Activated naive CD8-positive, alpha-beta T cell (primary cell): ENCODE results near the gene DOCK3.
"Not testable (repeated sequence)": the region's sequence is repeated elsewhere in the genome, so short reads cannot be mapped to it uniquely, and the experiment has no call there.

ENCODE experiments used
- H3K27ac Mint-ChIP-seq: one replicate; pipeline ENCODE4 v1.8.0; 2021; ENCODE audit warnings: mixed read lengths
- H3K27me3 Mint-ChIP-seq: one replicate; pipeline ENCODE4 v1.8.0; 2021; ENCODE audit warnings: mixed read lengths
- H3K36me3 Mint-ChIP-seq: one replicate; pipeline ENCODE4 v1.8.0; 2021; ENCODE audit warnings: mixed read lengths
- H3K4me1 Mint-ChIP-seq: one replicate; pipeline ENCODE4 v1.8.0; 2021; ENCODE audit warnings: low read depth, mixed read lengths
- H3K4me3 Mint-ChIP-seq: one replicate; pipeline ENCODE4 v1.8.0; 2021; ENCODE audit warnings: mild to moderate bottlenecking, mixed read lengths
- H3K9me3 Mint-ChIP-seq: one replicate; pipeline ENCODE4 v1.8.0; 2021; ENCODE audit warnings: low read depth, mixed read lengths

DOCK3 gene

GRCh38 chr3:51382947-51383578 lies 708.3 kb downstream of the DOCK3 start:
- Mint-ChIP-seq H3K4me1 (peaks cover 39% of the 10 kb centered on the region), H3K9me3 (no peaks in the 10 kb centered on the region), H3K27ac (peak overlapping the region; percentile 99), H3K4me3 (peak overlapping the region; percentile 99), H3K27me3 (no peaks in the 10 kb centered on the region), H3K36me3 (peaks cover 12% of the 10 kb centered on the region)

GRCh38 chr3:51384055-51384725 lies 709.5 kb downstream of the DOCK3 start:
- Mint-ChIP-seq H3K36me3 (peaks cover 12% of the 10 kb centered on the region), H3K4me1 (peaks cover 42% of the 10 kb centered on the region), H3K4me3 (peak overlapping the region; percentile 99), H3K27me3 (no peaks in the 10 kb centered on the region), H3K27ac (peak overlapping the region; percentile 99), H3K9me3 (no peaks in the 10 kb centered on the region)

GRCh38 chr3:51384726-51385473 lies 710.2 kb downstream of the DOCK3 start, which contains the start of gene MANF:
MANF (plus strand) TSS chr3:51385291; CDS start chr3:51385343, 52 bp downstream.
- Mint-ChIP-seq H3K9me3 (no peaks in the 10 kb centered on the region), H3K4me1 (peaks cover 45% of the 10 kb centered on the region), H3K36me3 (peaks cover 12% of the 10 kb centered on the region), H3K27ac (peak within 1 kb of the TSS; percentile 99), H3K4me3 (peak within 1 kb of the TSS; percentile 99), H3K27me3 (no peaks in the 10 kb centered on the region)

DNA sequence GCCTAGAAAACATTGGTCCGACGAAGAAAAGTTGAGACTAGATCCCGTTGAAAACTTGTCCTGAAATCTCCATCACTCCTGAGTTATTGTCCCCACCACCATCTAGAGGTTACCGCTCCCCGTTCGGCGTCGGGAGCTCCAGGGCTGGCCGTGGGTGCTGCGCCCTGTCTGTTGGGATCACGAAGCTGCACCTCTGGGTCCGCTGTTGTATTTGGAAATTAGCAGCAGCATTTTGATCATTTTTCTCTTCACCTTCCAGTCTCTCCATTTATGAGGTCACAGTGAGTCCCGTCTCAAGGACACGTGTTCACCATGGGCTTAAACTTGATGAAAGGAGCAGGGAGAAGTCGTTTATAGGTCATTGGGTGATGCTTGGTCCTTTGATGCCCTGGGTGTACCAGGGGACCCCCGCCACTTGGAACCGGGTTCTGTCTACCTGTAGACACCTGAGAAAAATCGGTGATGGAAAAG lies 710.9 kb downstream of the DOCK3 start:
- H3K27me3 Mint-ChIP-seq: no peaks in the 10 kb centered on the region
- H3K9me3 Mint-ChIP-seq: no peaks in the 10 kb centered on the region
- peak overlapping the region; percentile 99 for H3K4me3 Mint-ChIP-seq
- peaks cover 50% of the 10 kb centered on the region for H3K4me1 Mint-ChIP-seq
- peak overlapping the region; percentile 97 for H3K27ac Mint-ChIP-seq
- peaks cover 12% of the 10 kb centered on the region for H3K36me3 Mint-ChIP-seq

DNA sequence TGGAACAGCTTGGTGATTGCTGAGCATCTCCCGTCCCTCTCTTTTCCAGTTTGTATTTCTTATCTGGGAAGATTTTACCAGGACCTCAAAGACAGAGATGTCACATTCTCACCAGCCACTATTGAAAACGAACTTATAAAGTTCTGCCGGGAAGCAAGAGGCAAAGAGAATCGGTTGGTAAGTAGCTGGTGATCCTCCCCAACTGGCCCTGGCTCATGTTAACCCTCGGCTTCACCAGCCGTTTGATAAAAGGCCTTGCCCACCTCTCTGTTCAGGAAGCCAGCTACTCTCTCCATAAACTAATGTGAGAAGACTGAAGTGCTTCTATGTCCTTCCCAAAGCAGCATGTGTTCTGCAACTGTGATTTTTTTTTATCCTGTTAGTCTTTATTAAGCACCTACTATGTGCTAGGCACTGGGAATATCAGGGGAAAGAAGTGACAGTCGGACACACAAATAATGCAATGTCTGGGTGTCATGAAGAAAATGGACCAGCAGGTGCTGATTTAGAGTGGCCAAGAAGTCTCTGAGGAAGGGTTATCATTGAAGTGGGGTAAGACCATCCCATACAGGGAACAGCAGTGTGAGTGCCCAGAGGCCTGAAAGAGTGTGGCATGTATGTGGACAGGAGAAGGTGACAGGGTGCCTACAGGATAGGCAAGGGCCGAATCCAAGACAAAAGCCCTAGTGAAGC lies 711.6 kb downstream of the DOCK3 start:
- H3K4me3 Mint-ChIP-seq: peak overlapping the region; percentile 99
- peaks cover 52% of the 10 kb centered on the region for H3K4me1 Mint-ChIP-seq
- peak overlapping the region; percentile 97 for H3K27ac Mint-ChIP-seq
- peaks cover 12% of the 10 kb centered on the region for H3K36me3 Mint-ChIP-seq
- H3K9me3 Mint-ChIP-seq: no peaks in the 10 kb centered on the region
- no peaks in the 10 kb centered on the region for H3K27me3 Mint-ChIP-seq

- Mint-ChIP-seq H3K9me3 (no peaks in the 10 kb centered on the region), H3K27ac (peak overlapping the region; percentile 97), H3K27me3 (no peaks in the 10 kb centered on the region), H3K36me3 (peaks cover 12% of the 10 kb centered on the region), H3K4me1 (peaks cover 52% of the 10 kb centered on the region), H3K4me3 (peak overlapping the region; percentile 99)
Measured at GRCh38 chr3:51386852-51387229, 712.1 kb downstream of the DOCK3 start.

- Mint-ChIP-seq H3K4me1 (peaks cover 48% of the 10 kb centered on the region), H3K4me3 (peak overlapping the region; percentile 99), H3K27ac (peak overlapping the region; percentile 97), H3K36me3 (peaks cover 12% of the 10 kb centered on the region)
- not testable (repeated sequence) for H3K27me3 Mint-ChIP-seq, H3K9me3 Mint-ChIP-seq
Measured at GRCh38 chr3:51387281-51387680, 712.6 kb downstream of the DOCK3 start.

DNA sequence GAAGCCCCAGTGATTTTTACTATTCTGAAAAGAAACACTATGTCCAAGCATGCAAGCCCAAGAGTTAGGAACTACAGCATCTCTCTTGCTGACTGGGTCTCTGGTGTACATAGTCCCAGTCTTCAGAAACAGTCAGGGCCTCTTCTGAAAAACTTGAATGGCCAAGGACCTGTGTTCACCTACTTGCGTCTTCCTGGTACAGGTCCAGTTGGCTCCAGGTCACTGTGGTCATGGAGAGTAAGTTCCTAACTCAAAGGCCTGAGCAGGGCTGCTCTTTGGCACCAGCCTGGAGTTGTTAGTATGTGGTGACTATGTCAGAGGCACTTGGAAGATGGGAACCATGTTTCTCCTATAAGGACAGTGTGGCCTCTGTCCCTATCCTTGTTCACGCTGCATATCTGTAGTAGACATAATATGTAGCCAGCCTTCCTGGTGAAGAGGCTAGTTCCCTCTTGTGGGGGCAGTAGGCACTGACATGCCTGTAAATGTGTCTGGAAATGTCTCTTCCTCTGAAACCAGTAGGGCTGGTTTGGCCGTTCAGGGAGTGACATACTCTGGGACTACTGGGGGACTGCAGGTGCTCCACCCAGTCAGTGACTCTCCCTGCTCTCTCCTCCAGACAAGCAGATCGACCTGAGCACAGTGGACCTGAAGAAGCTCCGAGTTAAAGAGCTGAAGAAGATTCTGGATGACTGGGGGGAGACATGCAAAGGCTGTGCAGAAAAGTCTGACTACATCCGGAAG lies 713.7 kb downstream of the DOCK3 start:
- Mint-ChIP-seq H3K4me1 (peaks cover 52% of the 10 kb centered on the region), H3K27me3 (no peaks in the 10 kb centered on the region), H3K4me3 (peak overlapping the region; percentile 40), H3K36me3 (peaks cover 14% of the 10 kb centered on the region), H3K27ac (peak overlapping the region; percentile 73), H3K9me3 (no peaks in the 10 kb centered on the region)

DNA sequence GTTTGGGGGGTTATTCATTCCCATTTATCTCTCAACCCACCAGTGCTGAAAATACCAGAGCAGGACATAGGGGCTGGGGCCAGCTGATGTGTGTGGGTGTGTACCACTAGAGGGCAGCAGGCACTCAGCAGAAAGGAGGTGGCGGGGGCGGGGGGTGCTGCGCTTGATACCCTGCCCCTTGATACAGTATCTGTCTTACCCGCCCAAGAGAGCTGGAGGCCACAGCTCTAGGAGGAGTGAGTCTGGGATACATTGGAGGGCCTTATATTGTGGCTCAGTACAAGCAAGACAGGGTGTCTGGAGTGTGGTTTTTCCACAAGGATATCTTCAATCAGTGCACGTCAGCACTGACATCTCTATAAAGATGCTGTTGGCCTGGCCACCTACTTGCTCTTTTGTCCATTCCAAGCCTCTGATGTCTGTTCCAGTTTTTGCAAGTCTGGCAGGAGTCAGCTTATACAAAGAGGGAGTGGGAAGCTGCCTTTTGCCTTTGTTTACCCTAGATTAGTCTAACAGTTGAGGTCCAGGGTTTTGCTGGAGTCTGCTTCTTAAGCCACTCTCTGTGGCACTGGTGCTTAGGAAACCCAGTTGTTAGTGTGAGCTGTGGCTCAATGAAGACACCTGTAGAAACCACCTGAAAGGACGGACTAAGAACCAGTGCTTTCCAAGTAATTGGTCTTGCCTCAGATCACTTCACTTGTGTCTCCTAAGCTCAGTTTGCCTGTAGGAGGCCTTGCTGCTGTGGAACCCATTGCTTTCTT lies 714.9 kb downstream of the DOCK3 start:
- Mint-ChIP-seq H3K27ac (peak overlapping the region; percentile 16), H3K27me3 (no peaks in the 10 kb centered on the region), H3K4me1 (peaks cover 54% of the 10 kb centered on the region), H3K4me3 (peak overlapping the region; percentile 42), H3K9me3 (no peaks in the 10 kb centered on the region), H3K36me3 (peaks cover 13% of the 10 kb centered on the region)

DNA sequence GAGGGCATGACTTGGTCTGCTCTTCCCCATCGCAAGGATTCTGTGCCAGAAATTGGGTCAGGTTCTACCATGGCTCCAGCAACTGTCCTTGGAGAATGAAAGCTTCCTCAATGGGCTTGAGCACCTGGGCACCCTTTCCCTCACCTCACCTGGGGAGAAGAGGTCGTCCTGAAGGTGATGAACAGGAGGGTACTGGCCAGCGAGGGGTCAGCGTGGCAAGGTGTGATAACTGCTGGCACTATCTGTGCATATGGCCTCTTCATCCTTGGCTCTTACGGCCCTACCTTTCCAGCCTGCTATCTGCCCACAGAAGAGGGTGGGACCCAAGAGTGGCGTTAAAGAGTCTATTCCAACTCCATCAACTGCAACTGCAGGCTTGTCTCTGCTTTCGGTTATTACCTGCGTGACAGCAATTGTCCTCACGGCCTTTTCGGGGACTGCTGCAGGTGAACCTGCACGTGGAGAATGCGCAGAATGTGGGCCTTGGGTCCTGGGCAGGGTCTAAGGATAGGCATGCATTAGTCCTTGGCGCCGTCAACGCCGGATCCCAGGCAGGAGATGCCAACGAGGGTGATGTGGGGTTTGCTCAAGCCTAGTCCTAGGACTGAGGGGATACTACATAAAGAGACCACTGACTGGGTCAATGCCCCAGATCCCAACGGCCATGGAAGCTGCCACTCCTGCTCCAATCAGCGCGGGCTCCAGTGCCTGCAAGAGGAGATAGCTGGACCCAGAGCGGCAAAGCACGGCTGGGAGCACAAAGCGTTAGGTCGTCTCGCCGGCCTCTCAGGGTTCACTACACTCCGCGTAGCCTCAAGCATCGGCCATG lies 715.7 kb downstream of the DOCK3 start:
- Mint-ChIP-seq H3K9me3 (no peaks in the 10 kb centered on the region), H3K27me3 (no peaks in the 10 kb centered on the region), H3K27ac (peak overlapping the region; percentile 81), H3K4me3 (peak overlapping the region; percentile 70), H3K4me1 (peaks cover 60% of the 10 kb centered on the region), H3K36me3 (peaks cover 18% of the 10 kb centered on the region)

- Mint-ChIP-seq H3K27me3 (no peaks in the 10 kb centered on the region), H3K36me3 (peaks cover 18% of the 10 kb centered on the region), H3K27ac (peak within 1 kb of the TSS; percentile 86), H3K9me3 (no peaks in the 10 kb centered on the region), H3K4me3 (peak within 1 kb of the TSS; percentile 83), H3K4me1 (peaks cover 62% of the 10 kb centered on the region)
Measured at GRCh38 chr3:51391075-51391565, 716.4 kb downstream of the DOCK3 start, which contains the start of gene RBM15B. RBM15B (plus strand) TSS chr3:51391285; CDS start chr3:51391400, 115 bp downstream.

DNA sequence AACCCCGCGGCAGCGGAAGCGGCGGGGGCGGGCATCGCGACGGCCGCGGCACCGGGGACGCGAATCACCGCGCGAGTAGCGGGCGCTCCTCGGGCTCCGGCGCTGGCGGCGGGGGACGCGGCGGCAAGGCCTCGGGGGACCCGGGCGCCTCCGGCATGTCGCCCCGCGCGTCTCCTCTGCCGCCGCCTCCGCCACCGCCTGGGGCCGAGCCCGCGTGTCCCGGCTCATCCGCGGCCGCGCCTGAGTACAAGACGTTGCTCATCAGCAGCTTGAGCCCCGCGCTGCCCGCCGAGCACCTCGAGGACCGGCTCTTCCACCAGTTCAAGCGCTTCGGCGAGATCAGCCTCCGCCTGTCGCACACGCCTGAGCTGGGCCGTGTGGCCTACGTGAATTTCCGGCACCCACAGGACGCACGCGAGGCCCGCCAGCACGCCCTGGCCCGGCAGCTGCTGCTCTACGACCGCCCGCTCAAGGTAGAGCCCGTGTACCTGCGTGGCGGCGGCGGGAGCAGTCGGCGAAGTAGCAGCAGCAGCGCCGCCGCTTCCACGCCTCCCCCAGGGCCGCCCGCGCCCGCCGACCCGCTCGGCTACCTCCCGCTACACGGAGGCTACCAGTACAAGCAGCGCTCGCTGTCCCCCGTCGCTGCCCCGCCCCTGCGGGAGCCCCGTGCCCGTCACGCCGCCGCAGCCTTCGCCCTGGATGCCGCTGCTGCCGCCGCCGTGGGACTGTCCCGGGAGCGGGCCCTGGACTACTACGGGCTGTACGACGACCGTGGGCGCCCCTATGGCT lies 717.0 kb downstream of the DOCK3 start:
- H3K36me3 Mint-ChIP-seq: peaks cover 16% of the 10 kb centered on the region
- peak overlapping the region; percentile 86 for H3K27ac Mint-ChIP-seq
- H3K27me3 Mint-ChIP-seq: no peaks in the 10 kb centered on the region
- H3K9me3 Mint-ChIP-seq: no peaks in the 10 kb centered on the region
- H3K4me3 Mint-ChIP-seq: peak overlapping the region; percentile 83
- peaks cover 62% of the 10 kb centered on the region for H3K4me1 Mint-ChIP-seq
